Ovary (tissue), 3 donors: ENCODE measurements around the gene ZNF766.

Experiments
- CTCF ChIP-seq, 3 donors: fragments of 450-650 bp in 2 of 3; fragments of 200-600 bp in 1 of 3; IDR thresholded peaks; one replicate each; pipeline versions ENCODE4 v1.5.1 to v1.8.0; 2016 to 2022; ENCODE audit warnings: antibody characterized with exemption in 3 of 3, mild to moderate bottlenecking in 1 of 3
- EP300 ChIP-seq: sonication (generic); formaldehyde crosslinking; IDR thresholded peaks from one replicate; pipeline ENCODE4 v1.6.1; 2017; ENCODE audit warnings: antibody characterized with exemption
- POLR2A ChIP-seq: fragments of 450-650 bp; IDR thresholded peaks from one replicate; pipeline ENCODE4 v1.6.1; 2017; ENCODE audit warnings: antibody characterized with exemption, mild to moderate bottlenecking, moderate library complexity
- donor health status: DM: no; HTN: no; CAD: no.

GRCh38 chr19:52234406-52234805 is 35.0 kb upstream of the ZNF766 start:
- TF ChIP-seq CTCF (IDR thresholded peaks at IDR 0.05) (no peak), POLR2A (no peak), EP300 (no peak)
